Mesenchymal stem cell (in vitro differentiated cells and primary cell): ENCODE data around the gene CRHR1.
A peak's percentile ranks its signal among the peaks of the same experiment; 100 is the strongest.

ENCODE experiments used
- DNase-seq: peaks from one replicate; pipeline ENCODE4 v3.0.0-alpha.2; 2013
- H2AFZ ChIP-seq: one replicate; pipeline ENCODE4 v1.6.1; 2013; ENCODE audit warnings: low read depth, mild to moderate bottlenecking, control low read depth, inconsistent platforms, low read length, moderate library complexity
- H2AK5ac ChIP-seq: 2 replicates; pipeline ENCODE4 v1.6.1; 2013; ENCODE audit warnings: low read length, moderate library complexity, mild to moderate bottlenecking, inconsistent platforms; ENCODE audit not compliant: severe bottlenecking
- H2BK120ac ChIP-seq: one replicate; pipeline ENCODE4 v1.6.1; 2013; ENCODE audit warnings: low read depth, mild to moderate bottlenecking, inconsistent platforms, low read length, moderate library complexity
- H2BK12ac ChIP-seq, 2 experiments: one replicate each; pipeline ENCODE4 v1.6.1; 2013; ENCODE audit warnings: inconsistent platforms in 2 of 2, low read length in 2 of 2, mild to moderate bottlenecking in 2 of 2, moderate library complexity in 2 of 2, control low read depth in 1 of 2
- H2BK15ac ChIP-seq: one replicate; pipeline ENCODE4 v1.6.1; 2013; ENCODE audit warnings: mild to moderate bottlenecking, low read depth, inconsistent platforms; ENCODE audit not compliant: poor library complexity, severe bottlenecking
- H2BK5ac ChIP-seq: 2 replicates; pipeline ENCODE4 v1.6.1; 2013; ENCODE audit warnings: low read depth, mild to moderate bottlenecking, low read length, control low read depth, inconsistent platforms; ENCODE audit not compliant: poor library complexity, severe bottlenecking
- H3K14ac ChIP-seq, 2 experiments: one replicate each; pipeline ENCODE4 v1.6.1; 2013; ENCODE audit warnings: inconsistent platforms in 2 of 2, low read length in 2 of 2, control low read depth in 1 of 2, mild to moderate bottlenecking in 1 of 2, moderate library complexity in 1 of 2
- H3K18ac ChIP-seq, 2 experiments: one replicate each; pipeline ENCODE4 v1.6.1; 2013; ENCODE audit warnings: inconsistent platforms in 2 of 2, low read length in 2 of 2, control low read depth in 1 of 2, low read depth in 1 of 2, mild to moderate bottlenecking in 1 of 2
- H3K23ac ChIP-seq, 2 experiments: one replicate each; pipeline ENCODE4 v1.6.1; 2013; ENCODE audit warnings: inconsistent platforms in 2 of 2, low read length in 2 of 2, mild to moderate bottlenecking in 2 of 2, moderate library complexity in 2 of 2, control low read depth in 1 of 2
- H3K27ac ChIP-seq: 2 replicates; pipeline ENCODE4 v1.5.1; 2013; ENCODE audit warnings: mild to moderate bottlenecking, moderate library complexity, low read length, control low read depth, inconsistent platforms; ENCODE audit not compliant: poor library complexity, severe bottlenecking
- H3K27me3 ChIP-seq, 2 experiments: 2 replicates each; pipeline versions ENCODE4 v1.6.1 to v1.7.0; 2013; ENCODE audit warnings: low read length in 2 of 2, mild to moderate bottlenecking in 2 of 2, moderate library complexity in 2 of 2, control low read depth in 1 of 2, inconsistent platforms in 1 of 2; ENCODE audit not compliant: control insufficient read depth in 1 of 2, insufficient read depth in 1 of 2
- H3K36me3 ChIP-seq, 2 experiments: 2 replicates each; pipeline versions ENCODE4 v1.6.1 to v1.7.0; 2013; ENCODE audit warnings: low read length in 2 of 2, control low read depth in 1 of 2, inconsistent platforms in 1 of 2, low read depth in 1 of 2, mild to moderate bottlenecking in 1 of 2; ENCODE audit not compliant: insufficient read depth in 2 of 2, control insufficient read depth in 1 of 2
- H3K4ac ChIP-seq, 2 experiments: one replicate each; pipeline ENCODE4 v1.6.1; 2013; ENCODE audit warnings: inconsistent platforms in 2 of 2, low read length in 2 of 2, mild to moderate bottlenecking in 2 of 2, moderate library complexity in 2 of 2, control low read depth in 1 of 2, low read depth in 1 of 2
- H3K4me1 ChIP-seq: 2 replicates; pipeline ENCODE4 v1.6.1; 2013; ENCODE audit warnings: low read depth, low read length, control low read depth; ENCODE audit not compliant: control insufficient read depth, insufficient read depth
- H3K4me2 ChIP-seq: 2 replicates; pipeline ENCODE4 v1.6.1; 2013; ENCODE audit warnings: low read length, mild to moderate bottlenecking, inconsistent platforms; ENCODE audit not compliant: poor library complexity, severe bottlenecking
- H3K4me3 ChIP-seq, 2 experiments: 2 replicates each; pipeline versions ENCODE4 v1.5.1 to v1.7.0; 2013; ENCODE audit warnings: low read length in 2 of 2, mild to moderate bottlenecking in 2 of 2, control low read depth in 1 of 2, low read depth in 1 of 2; ENCODE audit not compliant: insufficient read depth in 1 of 2
- H3K79me1 ChIP-seq: replicated peaks from 2 replicates; pipeline ENCODE4 v1.6.1; 2013; ENCODE audit warnings: mild to moderate bottlenecking, control low read depth, low read length, inconsistent platforms; ENCODE audit not compliant: poor library complexity, severe bottlenecking
- H3K9ac ChIP-seq: 2 replicates; pipeline ENCODE4 v1.7.0; 2013; ENCODE audit warnings: mild to moderate bottlenecking, low read length, moderate library complexity
- H3K9me3 ChIP-seq: 2 replicates; pipeline ENCODE4 v1.7.0; 2013; ENCODE audit warnings: mild to moderate bottlenecking, low read length; ENCODE audit not compliant: control insufficient read depth
- H4K8ac ChIP-seq: one replicate; pipeline ENCODE4 v1.6.1; 2013; ENCODE audit warnings: inconsistent platforms, mild to moderate bottlenecking, low read length, moderate library complexity
- H4K91ac ChIP-seq: one replicate; pipeline ENCODE4 v1.6.1; 2013; ENCODE audit warnings: mild to moderate bottlenecking, low read length, inconsistent platforms
- WGBS: methylation state at CpG from one replicate; pipeline ENCODE4 v1.1.7; 2013; ENCODE audit warnings: mixed read lengths; 5-methylcytosine and 5-hydroxymethylcytosine counted together

Gene CRHR1

DNA sequence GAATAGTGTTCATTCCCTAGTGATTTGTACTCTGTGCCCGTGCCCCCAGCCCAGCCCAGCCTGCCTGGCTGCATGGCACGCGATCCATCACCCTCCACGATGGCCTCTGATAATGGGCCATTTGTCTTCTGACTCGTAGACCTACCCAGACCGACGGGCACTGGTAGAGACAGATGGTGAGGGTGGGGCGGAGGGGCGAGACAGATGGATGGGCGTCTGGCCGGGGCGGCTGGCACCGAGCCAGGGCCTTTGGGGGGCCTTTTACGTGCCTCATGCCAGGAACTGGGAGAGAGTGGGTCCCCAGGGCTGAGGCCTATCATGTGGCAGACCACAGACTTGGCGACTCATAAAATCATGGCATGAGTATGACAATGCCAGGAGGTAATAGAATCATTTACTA, 25.4 kb downstream of the CRHR1 start:
- Histone ChIP-seq H3K36me3 (no peaks in the 10 kb centered on the region), H4K8ac (no peak overlapping the region), H3K4ac (no peak overlapping the region), H3K4me1 (no peaks in the 10 kb centered on the region), H3K23ac (no peak overlapping the region), H3K4me3 (no peak overlapping the region), H2AFZ (no peak overlapping the region), H3K18ac (no peak overlapping the region), H2AK5ac (no peak overlapping the region), H3K9ac (no peak overlapping the region), H3K79me1 (no peaks in the 10 kb centered on the region), H3K14ac (no peak overlapping the region), H4K91ac (no peak overlapping the region), H3K27ac (no peak overlapping the region), H2BK15ac (no peak overlapping the region), H3K4me2 (no peak overlapping the region), H2BK120ac (no peak overlapping the region), H2BK5ac (no peak overlapping the region), H3K9me3 (peaks cover 4% of the 10 kb centered on the region), H3K27me3 (peaks cover 58 to 73% of the 10 kb centered on the region in 2 experiments), H2BK12ac (no peak overlapping the region)
- DNase-seq = no peak
- WGBS = 86% methylated on average over 13 of the region's 15 CpGs

DNA sequence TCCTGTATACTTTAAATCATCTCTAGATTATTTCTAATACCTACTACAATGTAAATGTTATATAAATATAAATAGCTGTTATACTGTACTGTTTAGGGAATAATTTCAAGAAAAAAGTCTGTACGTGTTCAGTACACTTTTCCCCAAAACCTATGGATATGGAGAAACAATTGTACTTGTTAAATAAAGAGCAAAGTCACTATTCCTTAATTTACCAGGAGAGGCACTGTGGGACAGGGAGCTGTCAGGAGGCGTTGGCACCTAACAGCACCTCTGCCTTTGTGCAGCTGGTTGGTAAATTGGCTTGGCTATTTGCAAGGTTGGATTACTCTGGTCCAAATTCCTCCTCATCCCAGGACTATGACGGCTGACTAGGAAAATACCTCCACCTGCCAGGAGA, 28.0 kb downstream of the CRHR1 start:
- Histone ChIP-seq H3K23ac (no peak overlapping the region), H3K14ac (no peak overlapping the region), H3K36me3 (no peaks in the 10 kb centered on the region), H3K4me2 (no peak overlapping the region), H2BK120ac (no peak overlapping the region), H3K9ac (no peak overlapping the region), H2BK5ac (no peak overlapping the region), H4K91ac (no peak overlapping the region), H2BK12ac (no peak overlapping the region), H2AK5ac (no peak overlapping the region), H3K79me1 (no peaks in the 10 kb centered on the region), H4K8ac (no peak overlapping the region), H2BK15ac (no peak overlapping the region), H3K9me3 (peaks cover 4% of the 10 kb centered on the region), H3K18ac (no peak overlapping the region), H2AFZ (no peak overlapping the region), H3K4me1 (no peaks in the 10 kb centered on the region), H3K4ac (no peak overlapping the region), H3K27ac (no peak overlapping the region), H3K4me3 (no peak overlapping the region), H3K27me3 (peaks cover 47 to 57% of the 10 kb centered on the region in 2 experiments)
- DNase-seq = peak; percentile 3
- 38% methylated on average over 1 of the region's 3 CpGs for WGBS

- no peak overlapping the region for H2BK120ac ChIP-seq
- H3K23ac ChIP-seq = no peak overlapping the region
- H2AK5ac ChIP-seq = no peak overlapping the region
- no peak overlapping the region for H3K18ac ChIP-seq
- H2BK5ac ChIP-seq = no peak overlapping the region
- peak; percentile 8 for DNase-seq
- no peak overlapping the region for H2AFZ ChIP-seq
- 15% methylated on average over 18 of the region's 22 CpGs for WGBS
- H3K36me3 ChIP-seq = no peaks in the 10 kb centered on the region
- no peak overlapping the region for H2BK12ac ChIP-seq
- H3K4me3 ChIP-seq = no peak overlapping the region
- H4K8ac ChIP-seq = no peak overlapping the region
- no peaks in the 10 kb centered on the region for H3K4me1 ChIP-seq
- H4K91ac ChIP-seq = no peak overlapping the region
- no peak overlapping the region for H3K9ac ChIP-seq
- H3K27ac ChIP-seq = no peak overlapping the region
- H3K79me1 ChIP-seq = no peaks in the 10 kb centered on the region
- peaks cover 47 to 54% of the 10 kb centered on the region in 2 experiments for H3K27me3 ChIP-seq
- H3K9me3 ChIP-seq = peaks cover 4% of the 10 kb centered on the region
- no peak overlapping the region for H3K14ac ChIP-seq
- no peak overlapping the region for H2BK15ac ChIP-seq
- no peak overlapping the region for H3K4me2 ChIP-seq
- H3K4ac ChIP-seq = no peak overlapping the region
Observed at GRCh38 chr17:45813048-45813725, 29.1 kb downstream of the CRHR1 start.

GRCh38 chr17:45814622-45815606, 30.8 kb downstream of the CRHR1 start:
- Histone ChIP-seq H4K91ac (no peak overlapping the region), H3K9ac (no peak overlapping the region), H3K4me1 (no peaks in the 10 kb centered on the region), H2BK5ac (no peak overlapping the region), H4K8ac (no peak overlapping the region), H3K9me3 (peaks cover 4% of the 10 kb centered on the region), H2BK120ac (no peak overlapping the region), H3K4me3 (peak overlapping the region in 1 of 2 experiments; percentile 10), H2BK12ac (no peak overlapping the region), H3K4ac (no peak overlapping the region), H3K4me2 (no peak overlapping the region), H3K18ac (no peak overlapping the region), H3K27ac (no peak overlapping the region), H3K36me3 (no peaks in the 10 kb centered on the region), H2AK5ac (no peak overlapping the region), H2AFZ (no peak overlapping the region), H3K23ac (no peak overlapping the region), H2BK15ac (no peak overlapping the region), H3K27me3 (peaks cover 51 to 52% of the 10 kb centered on the region in 2 experiments), H3K79me1 (no peaks in the 10 kb centered on the region), H3K14ac (no peak overlapping the region)
- DNase-seq = no peak
- WGBS = 76% methylated on average over 17 of the region's 17 CpGs
